Activated CD8-positive, alpha-beta memory T cell treated with anti-CD3 and anti-CD28 coated beads for 4 hours (primary cell): ENCODE measurements around the gene SGPP1.
"Not testable (repeated sequence)": the region's sequence is repeated elsewhere in the genome, so short reads cannot be mapped to it uniquely, and the experiment has no call there.

Source experiments
- DNase-seq, 2 donors: peaks; one replicate each; pipeline ENCODE4 v3.0.0-alpha.2; 2020; ENCODE audit warnings: low read depth in 2 of 2

SGPP1 gene

GRCh38 chr14:63636094-63636635 lies 91.7 kb downstream of the SGPP1 start:
- DNase-seq, result not testable (repeated sequence)
